HG02759 (cell line): ENCODE data around the gene FAM13A.
A peak's percentile ranks its signal among the peaks of the same experiment; 100 is the strongest.

Source experiments
- ATAC-seq: cut with Tn5 transposase; IDR thresholded peaks from one replicate; pipeline ENCODE4 v1.9.1; 2021; ENCODE audit warnings: mild to moderate bottlenecking, moderate library complexity; ENCODE audit not compliant: unreplicated experiment

FAM13A gene

GRCh38 chr4:88792821-88793220 is 264.2 kb downstream of the FAM13A start:
- ATAC-seq = no peak

GRCh38 chr4:88792268-88792781 is 264.7 kb downstream of the FAM13A start:
- ATAC-seq = peak; percentile 91

- ATAC-seq = no peak
These were observed 265.7 kb downstream of the FAM13A start for GRCh38 chr4:88791274-88791673.

- ATAC-seq = no peak
These were observed 268.1 kb downstream of the FAM13A start for GRCh38 chr4:88788895-88789294.

GRCh38 chr4:88788424-88788823 is 268.6 kb downstream of the FAM13A start:
- ATAC-seq = no peak

- no peak for ATAC-seq
These were observed 271.0 kb downstream of the FAM13A start for GRCh38 chr4:88786011-88786410.

- ATAC-seq = no peak
These were observed 276.6 kb downstream of the FAM13A start for GRCh38 chr4:88780389-88780788.

GRCh38 chr4:88779431-88779830 is 277.6 kb downstream of the FAM13A start:
- ATAC-seq = no peak

- ATAC-seq = no peak
These were observed 281.5 kb downstream of the FAM13A start for GRCh38 chr4:88775529-88775928.

- no peak for ATAC-seq
These were observed 282.0 kb downstream of the FAM13A start for GRCh38 chr4:88775026-88775425.

GRCh38 chr4:88771883-88772450 is 285.0 kb downstream of the FAM13A start:
- no peak for ATAC-seq

GRCh38 chr4:88765729-88766128 is 291.3 kb downstream of the FAM13A start:
- ATAC-seq = no peak

GRCh38 chr4:88763075-88763474 is 293.9 kb downstream of the FAM13A start:
- no peak for ATAC-seq

GRCh38 chr4:88761861-88762523 is 295.0 kb downstream of the FAM13A start:
- no peak for ATAC-seq

GRCh38 chr4:88761342-88761741 is 295.6 kb downstream of the FAM13A start:
- ATAC-seq = no peak

- no peak for ATAC-seq
These were observed 297.1 kb downstream of the FAM13A start for GRCh38 chr4:88759895-88760290.

- no peak for ATAC-seq
These were observed 297.7 kb downstream of the FAM13A start for GRCh38 chr4:88759039-88759894.

- ATAC-seq = no peak
These were observed 298.7 kb downstream of the FAM13A start for GRCh38 chr4:88758264-88758663.

GRCh38 chr4:88757776-88758175 is 299.2 kb downstream of the FAM13A start:
- ATAC-seq = no peak

- ATAC-seq = no peak
These were observed 299.9 kb downstream of the FAM13A start for GRCh38 chr4:88757067-88757466.

GRCh38 chr4:88756149-88756548 is 300.8 kb downstream of the FAM13A start:
- ATAC-seq = no peak

- no peak for ATAC-seq
These were observed 301.5 kb downstream of the FAM13A start for GRCh38 chr4:88755454-88755853.
